Fibroblast of villous mesenchyme (primary cell): ENCODE measurements around the gene ATAD5. TPM values are rescaled to one million over a fixed set of nuclear protein-coding genes. Genes with fewer than 3 reads are reported as not detected.
A peak's percentile ranks its signal among the peaks of the same experiment; 100 is the strongest.
"Not testable (repeated sequence)": the region's sequence is repeated elsewhere in the genome, so short reads cannot be mapped to it uniquely, and the experiment has no call there.

ENCODE experiments used
- DNase-seq: peaks from one replicate; pipeline ENCODE4 v3.0.0-alpha.2; 2010; ENCODE audit warnings: low read depth
- H3K4me3 ChIP-seq: 2 replicates; pipeline ENCODE4 v1.5.1; 2011; ENCODE audit warnings: low read depth, mild to moderate bottlenecking, low read length
- total RNA-seq: library from RNA; depleted of rRNA; stranded (reverse); fragments of >200 nt; gene quantifications from 2 replicates; pipeline ENCODE4 v1.2.3, GENCODE V29; 2012
- TF ChIP-seq, protein P1 (sequence below): IDR thresholded peaks from 2 replicates; pipeline ENCODE4 v1.5.1; 2012; ENCODE audit warnings: low read depth, mild to moderate bottlenecking, low read length; ENCODE audit not compliant: insufficient read depth

ATAD5 gene
- total RNA-seq, 1 donor: 4.3 TPM

- DNase-seq: no peak
- TF ChIP-seq, protein P1, sequence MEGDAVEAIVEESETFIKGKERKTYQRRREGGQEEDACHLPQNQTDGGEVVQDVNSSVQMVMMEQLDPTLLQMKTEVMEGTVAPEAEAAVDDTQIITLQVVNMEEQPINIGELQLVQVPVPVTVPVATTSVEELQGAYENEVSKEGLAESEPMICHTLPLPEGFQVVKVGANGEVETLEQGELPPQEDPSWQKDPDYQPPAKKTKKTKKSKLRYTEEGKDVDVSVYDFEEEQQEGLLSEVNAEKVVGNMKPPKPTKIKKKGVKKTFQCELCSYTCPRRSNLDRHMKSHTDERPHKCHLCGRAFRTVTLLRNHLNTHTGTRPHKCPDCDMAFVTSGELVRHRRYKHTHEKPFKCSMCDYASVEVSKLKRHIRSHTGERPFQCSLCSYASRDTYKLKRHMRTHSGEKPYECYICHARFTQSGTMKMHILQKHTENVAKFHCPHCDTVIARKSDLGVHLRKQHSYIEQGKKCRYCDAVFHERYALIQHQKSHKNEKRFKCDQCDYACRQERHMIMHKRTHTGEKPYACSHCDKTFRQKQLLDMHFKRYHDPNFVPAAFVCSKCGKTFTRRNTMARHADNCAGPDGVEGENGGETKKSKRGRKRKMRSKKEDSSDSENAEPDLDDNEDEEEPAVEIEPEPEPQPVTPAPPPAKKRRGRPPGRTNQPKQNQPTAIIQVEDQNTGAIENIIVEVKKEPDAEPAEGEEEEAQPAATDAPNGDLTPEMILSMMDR: no peak
- no peak overlapping the region for H3K4me3 ChIP-seq
These were observed 15.6 kb upstream of the ATAD5 start for GRCh38 chr17:30816165-30816564.

DNA sequence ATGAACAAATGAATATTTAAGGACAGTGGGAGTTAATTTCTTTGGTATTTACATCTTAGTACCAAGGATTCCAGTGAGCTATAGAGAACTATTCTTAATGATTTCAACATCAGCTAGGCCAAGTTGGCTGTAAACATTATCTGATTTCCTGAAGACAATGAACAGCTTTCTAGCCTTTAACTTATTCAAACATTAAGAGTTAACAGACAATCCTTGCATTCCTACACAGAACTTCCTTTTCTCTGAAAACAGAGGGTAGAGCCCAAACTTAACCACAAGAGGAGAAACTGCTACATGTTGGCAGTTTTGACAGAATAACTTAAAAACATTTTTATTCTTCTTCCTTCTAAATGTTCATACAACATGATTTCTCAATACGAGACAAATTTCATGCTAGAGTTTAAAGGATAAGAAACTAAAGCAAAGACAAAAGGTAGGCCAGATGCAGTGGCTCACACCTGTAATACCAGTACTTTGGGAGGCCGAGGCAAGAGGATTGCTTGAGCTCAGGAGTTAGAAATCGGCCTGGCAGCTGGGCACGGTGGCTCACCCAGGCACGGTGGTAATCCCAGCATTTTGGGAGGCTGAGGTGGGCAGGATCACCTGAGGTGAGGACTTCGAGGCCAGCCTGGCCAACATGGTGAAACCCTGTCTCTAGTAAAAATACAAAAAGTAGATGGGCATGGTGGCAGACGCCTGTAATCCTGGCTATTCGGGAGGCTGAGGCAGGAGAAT, 11.6 kb upstream of the ATAD5 start:
- no peak overlapping the region for H3K4me3 ChIP-seq
- peak; percentile 40 for DNase-seq
- TF ChIP-seq, protein P1: no peak

DNA sequence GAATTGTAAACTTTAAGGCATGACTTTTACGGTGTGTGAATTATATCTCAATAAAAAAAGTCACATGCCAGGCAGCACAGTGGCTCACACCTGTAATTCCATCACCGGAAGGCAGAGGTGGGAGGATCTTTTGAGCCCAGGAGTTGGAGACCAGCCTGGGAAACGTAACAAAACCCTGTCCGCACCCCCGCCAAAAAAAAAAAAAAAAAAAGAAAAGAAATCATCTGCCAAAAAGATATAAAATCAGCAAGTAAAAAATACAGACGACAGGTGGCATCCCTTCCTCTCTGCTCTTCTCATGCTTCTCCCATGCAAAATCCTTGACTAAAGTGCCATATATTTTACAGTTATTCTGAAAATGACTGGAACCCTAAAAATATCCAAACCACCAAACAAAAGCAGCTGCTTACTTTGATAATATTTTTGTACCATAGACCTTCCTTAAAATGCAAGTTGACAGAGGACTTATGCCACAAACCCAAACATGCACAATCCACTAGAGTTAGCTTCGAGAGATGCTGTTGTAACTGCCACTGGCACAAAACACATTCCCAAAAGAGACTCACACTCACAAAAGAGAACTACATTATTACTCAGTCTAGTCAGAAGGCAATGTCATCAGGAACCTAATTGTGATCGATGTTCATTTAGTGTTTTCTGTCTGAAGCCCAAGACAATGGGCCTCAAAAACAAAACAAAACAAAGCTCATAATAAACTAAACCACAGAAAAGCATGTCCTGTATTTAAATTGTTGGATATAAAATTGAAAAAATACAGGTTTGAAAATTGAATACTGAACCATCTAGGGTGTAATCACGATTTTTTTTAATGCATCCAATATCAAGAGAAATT, 9.7 kb upstream of the ATAD5 start:
- TF ChIP-seq, protein P1: no peak
- DNase-seq: no peak
- no peak overlapping the region for H3K4me3 ChIP-seq

DNA sequence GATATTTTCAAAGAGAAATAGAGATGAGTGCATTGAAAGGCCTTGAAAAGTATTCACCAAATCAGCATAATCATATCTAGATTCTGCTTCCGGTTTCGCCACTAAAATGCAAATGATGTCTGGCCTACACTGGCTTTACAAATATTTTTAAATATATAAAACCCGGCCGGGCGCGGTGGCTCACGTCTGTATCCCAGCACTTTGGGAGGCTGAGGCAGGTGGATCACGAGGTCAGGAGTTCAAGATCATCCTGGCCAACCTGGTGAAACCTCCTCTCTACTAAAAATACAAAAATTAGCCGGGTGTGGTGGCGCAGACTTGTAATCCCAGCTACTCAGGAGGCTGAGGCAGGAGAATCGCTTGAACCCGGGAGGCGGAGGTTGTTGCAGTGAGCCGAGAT, 8.8 kb upstream of the ATAD5 start:
- not testable (repeated sequence) for H3K4me3 ChIP-seq, DNase-seq

DNA sequence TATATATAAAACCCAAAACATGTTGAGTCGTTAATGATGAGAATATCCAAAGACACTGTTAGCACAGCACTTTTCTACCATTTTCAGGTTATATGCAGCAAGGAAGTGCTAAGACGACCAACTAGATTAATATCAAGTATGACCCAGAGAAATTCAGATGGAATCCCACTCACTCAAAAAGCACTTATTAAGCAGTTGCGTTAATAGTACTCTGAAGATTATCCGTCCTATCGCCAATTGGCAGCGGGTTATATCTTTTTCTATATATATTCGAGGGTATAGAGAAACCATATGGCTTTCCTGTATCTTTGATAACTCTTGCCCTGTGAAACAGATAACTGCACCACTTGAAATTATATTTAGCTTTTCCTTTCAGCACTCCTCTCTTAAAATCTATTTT, 8.3 kb upstream of the ATAD5 start:
- peak overlapping the region; percentile 69 for H3K4me3 ChIP-seq
- TF ChIP-seq, protein P1: no peak
- DNase-seq: no peak

DNA sequence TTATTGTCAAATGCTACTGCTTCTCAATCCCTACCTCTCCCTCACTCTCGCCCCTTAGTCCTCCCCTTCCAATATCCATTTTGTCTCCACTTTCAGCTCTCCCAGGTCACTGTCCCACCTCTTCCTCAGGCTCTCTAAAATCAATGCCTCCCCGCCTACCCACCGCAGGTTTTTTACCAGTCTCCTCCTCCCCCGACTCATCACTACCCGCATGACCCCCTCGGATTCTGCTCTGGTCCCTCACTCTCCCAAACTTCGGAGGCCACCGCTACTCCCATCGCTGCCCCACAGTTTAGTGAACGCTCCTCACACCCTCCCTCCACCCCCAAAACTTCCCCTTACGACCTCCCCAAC, 7.8 kb upstream of the ATAD5 start:
- TF ChIP-seq, protein P1: no peak
- H3K4me3 ChIP-seq: peak overlapping the region; percentile 69
- DNase-seq: no peak

GRCh38 chr17:30824356-30825145, 7.2 kb upstream of the ATAD5 start, which contains the start of gene CRLF3:
Gene CRLF3 (minus strand): TSS chr17:30824692. CDS start chr17:30824651, 41 bp downstream.
- peak; percentile 89 for DNase-seq
- H3K4me3 ChIP-seq: peak within 1 kb of the TSS; percentile 69
- TF ChIP-seq, protein P1: peak; percentile 43
